ENCODE results near the gene SCN8A. TPM values are rescaled to one million over a fixed set of nuclear protein-coding genes. Genes with fewer than 3 reads are reported as not detected.
A peak's percentile ranks its signal among the peaks of the same experiment; 100 is the strongest.

SCN8A gene
- total and polyA plus RNA-seq, 2 donors from 2014 or later = 0.34 to 1.4 TPM

DNA sequence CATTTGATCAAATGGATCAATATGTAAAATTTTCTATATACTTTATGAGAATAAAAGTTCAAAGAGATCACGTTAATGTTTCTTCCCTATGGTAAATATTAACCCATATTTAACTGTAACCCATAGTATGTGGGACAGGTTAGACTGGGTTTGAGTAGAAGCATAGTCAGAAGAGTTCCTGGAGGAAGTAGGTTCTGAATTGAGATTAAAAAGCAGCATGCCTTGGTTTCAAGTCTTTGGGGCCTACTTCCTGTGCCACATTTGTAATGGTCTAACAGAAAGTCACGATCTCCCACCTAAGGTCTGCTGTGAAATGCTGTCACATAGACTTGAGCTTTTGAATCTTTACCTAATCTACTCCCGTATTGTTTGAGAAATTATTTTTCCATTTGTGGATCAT, 193.7 kb downstream of the SCN8A start:
- no peaks in the 10 kb centered on the region for H3K4me1 ChIP-seq (ENCODE audit: control insufficient read depth in 2 of 3, insufficient read depth in 2 of 3, low read depth in 1 of 3, low read length in 3 of 3)
- no peaks in the 10 kb centered on the region for H3K27me3 ChIP-seq (ENCODE audit: control insufficient read depth, insufficient read depth, low read length)
- DNase-seq = peak in 1 of 5 donors; percentile 7
- H3K4me3 ChIP-seq (ENCODE audit: low read length in 3 of 3) = no peak overlapping the region
- no peak for FAIRE-seq
- no peak for TF ChIP-seq CTCF (IDR thresholded peaks at IDR 0.05; ENCODE audit: borderline replicate concordance, extremely low read depth, insufficient read depth)
- intact Hi-C loops (cut with DNase I) = no loop called here
- no peak overlapping the region for H3K9ac ChIP-seq (ENCODE audit: low read length in 3 of 3)
- H3K36me3 ChIP-seq (ENCODE audit: control insufficient read depth in 2 of 3, insufficient read depth in 3 of 3, low read length in 3 of 3) = no peaks in the 10 kb centered on the region
- no peaks in the 10 kb centered on the region for H3K9me3 ChIP-seq (ENCODE audit: control insufficient read depth in 2 of 3, insufficient read depth in 1 of 3, low read length in 3 of 3)
- no peak overlapping the region for H3K27ac ChIP-seq (ENCODE audit: low read depth in 2 of 2, low read length in 2 of 2)

DNA sequence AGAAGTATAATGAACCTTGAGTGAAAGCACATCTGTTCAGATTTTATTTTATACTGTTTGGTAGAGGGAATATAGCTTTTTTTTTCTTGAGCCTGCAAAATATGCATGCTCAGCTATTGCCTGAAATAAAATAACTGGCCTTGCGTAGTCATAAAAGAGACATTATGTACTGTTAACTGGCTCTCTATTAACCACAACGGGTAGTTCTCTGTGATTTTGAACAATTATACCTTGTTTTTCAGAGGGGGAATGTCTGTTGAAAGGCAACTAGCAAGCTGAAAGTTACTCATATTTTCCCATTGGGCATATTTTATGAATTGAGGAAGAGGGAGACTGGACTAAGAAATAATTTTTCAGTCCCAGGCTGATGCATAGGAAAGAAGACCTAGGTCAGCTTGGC, 194.9 kb downstream of the SCN8A start:
- no peaks in the 10 kb centered on the region for H3K36me3 ChIP-seq (ENCODE audit: control insufficient read depth in 2 of 3, insufficient read depth in 3 of 3, low read length in 3 of 3)
- no peaks in the 10 kb centered on the region for H3K9me3 ChIP-seq (ENCODE audit: control insufficient read depth in 2 of 3, insufficient read depth in 1 of 3, low read length in 3 of 3)
- intact Hi-C loops (cut with DNase I) = no loop called here
- no peak overlapping the region for H3K9ac ChIP-seq (ENCODE audit: low read length in 3 of 3)
- no peak overlapping the region for H3K27ac ChIP-seq (ENCODE audit: low read depth in 2 of 2, low read length in 2 of 2)
- H3K4me1 ChIP-seq (ENCODE audit: control insufficient read depth in 2 of 3, insufficient read depth in 2 of 3, low read depth in 1 of 3, low read length in 3 of 3) = no peaks in the 10 kb centered on the region
- FAIRE-seq = no peak
- H3K27me3 ChIP-seq (ENCODE audit: control insufficient read depth, insufficient read depth, low read length) = no peaks in the 10 kb centered on the region
- no peak for DNase-seq
- TF ChIP-seq CTCF (IDR thresholded peaks at IDR 0.05; ENCODE audit: borderline replicate concordance, extremely low read depth, insufficient read depth) = no peak
- H3K4me3 ChIP-seq (ENCODE audit: low read length in 3 of 3) = no peak overlapping the region

GRCh38 chr12:51788876-51789275, 197.8 kb downstream of the SCN8A start:
- no peaks in the 10 kb centered on the region for H3K27me3 ChIP-seq (ENCODE audit: control insufficient read depth, insufficient read depth, low read length)

More at GRCh38 chr12:51788876-51789275, 197.8 kb downstream of the SCN8A start:
- Histone ChIP-seq H3K9me3 (ENCODE audit: control insufficient read depth in 2 of 3, insufficient read depth in 1 of 3, low read length in 3 of 3) (no peaks in the 10 kb centered on the region), H3K4me1 (ENCODE audit: control insufficient read depth in 2 of 3, insufficient read depth in 2 of 3, low read depth in 1 of 3, low read length in 3 of 3) (no peaks in the 10 kb centered on the region), H3K4me3 (ENCODE audit: low read length in 3 of 3) (no peak overlapping the region), H3K9ac (ENCODE audit: low read length in 3 of 3) (no peak overlapping the region), H3K36me3 (ENCODE audit: control insufficient read depth in 2 of 3, insufficient read depth in 3 of 3, low read length in 3 of 3) (no peaks in the 10 kb centered on the region), H3K27ac (ENCODE audit: low read depth in 2 of 2, low read length in 2 of 2) (no peak overlapping the region)
- intact Hi-C loops (cut with DNase I) = no loop called here
- FAIRE-seq = no peak
- TF ChIP-seq CTCF (IDR thresholded peaks at IDR 0.05; ENCODE audit: borderline replicate concordance, extremely low read depth, insufficient read depth) = no peak
- no peak for DNase-seq
